HCT116 (cell line): ENCODE measurements around the gene FAM227A. TPM values are rescaled to one million over a fixed set of nuclear protein-coding genes. Genes with fewer than 3 reads are reported as not detected.

Experiments
- ATAC-seq: fragments of 200-7000 bp; cut with Tn5 transposase; 2 replicates; pipeline ENCODE4 v1.9.1; 2020; ENCODE audit warnings: mild to moderate bottlenecking, moderate library complexity
- BruUV-seq: library from RNA; stranded (reverse); fragments of 400-500 nt; replicated peaks from 2 replicates; lab custom pipeline; 2021; lab: Mats Ljungman, UMichigan
- CTCF ChIA-PET: fragments of 300-600 bp; sonication (Branson Sonifier 250); formaldehyde crosslinking; loops from one replicate; lab custom pipeline; 2021; ENCODE audit warnings: antibody characterized with exemption; lab: Charles Lee
- POLR2A ChIA-PET: fragments of 300-600, 350-600 bp; sonication (Branson Sonifier 250); formaldehyde crosslinking; loops from one replicate; lab custom pipeline; 2021; ENCODE audit warnings: antibody characterized with exemption; lab: Charles Lee
- RAD21 ChIA-PET, 2 experiments: fragments of 300-600 bp; sonication (Branson Sonifier 250); formaldehyde crosslinking; loops; one replicate each; lab custom pipeline; 2023; ENCODE audit warnings: low total read pairs in 2 of 2; ENCODE audit not compliant: uncharacterized antibody in 2 of 2, unreplicated experiment in 2 of 2, low non-redundant PET in 1 of 2; lab: Charles Lee
- DNase-seq: peaks from one replicate; pipeline ENCODE4 v3.0.0-alpha.2; 2010; ENCODE audit warnings: low read depth, low spot score
- H2AFZ ChIP-seq: fragments of 200-600 bp; shearing (Covaris generic), sonication (generic); 2 replicates; pipeline ENCODE4 v1.6.1; 2017; ENCODE audit warnings: low read depth, mixed run types, mixed read lengths, antibody characterized with exemption, low read length; ENCODE audit not compliant: poor library complexity, severe bottlenecking
- H3K27ac ChIP-seq: 2 replicates; pipeline ENCODE4 v1.5.1; 2012; ENCODE audit warnings: low read depth, low read length
- H3K27me3 ChIP-seq: fragments of 200-600 bp; sonication (generic); 2 replicates; pipeline ENCODE4 v1.6.1; 2016; ENCODE audit warnings: mixed run types, low read length, mixed read lengths; ENCODE audit not compliant: insufficient read depth
- H3K36me3 ChIP-seq, 2 experiments: fragments of 200-500 bp in 1 of 2; fragments of 200-600 bp in 1 of 2; sonication (Bioruptor generic) in 1 of 2; sonication (generic) in 1 of 2; 2 replicates each; pipeline versions ENCODE4 v1.5.1 to v1.6.1; 2014 to 2016; ENCODE audit warnings: low read length in 2 of 2, inconsistent platforms in 1 of 2, mixed read lengths in 1 of 2, mixed run types in 1 of 2; ENCODE audit not compliant: insufficient read depth in 2 of 2, control insufficient read depth in 1 of 2
- H3K4me1 ChIP-seq, 2 experiments: fragments of 200-600 bp in 1 of 2; sonication (generic) in 1 of 2; 2 replicates each; pipeline versions ENCODE4 v1.5.1 to v1.6.1; 2012 to 2017; ENCODE audit warnings: low read length in 2 of 2, inconsistent platforms in 1 of 2, mild to moderate bottlenecking in 1 of 2, mixed read lengths in 1 of 2, mixed run types in 1 of 2, moderate library complexity in 1 of 2; ENCODE audit not compliant: insufficient read depth in 2 of 2, control insufficient read depth in 1 of 2
- H3K4me2 ChIP-seq: fragments of 200-600 bp; sonication (generic); 2 replicates; pipeline ENCODE4 v1.6.1; 2017; ENCODE audit warnings: mixed run types, low read length, mixed read lengths
- H3K4me3 ChIP-seq, 2 experiments: fragments of 200-600 bp in 1 of 2; sonication (generic) in 1 of 2; replicated peaks in 1 of 2; 2 replicates each; pipeline ENCODE4 v1.5.1; 2011 to 2016; ENCODE audit warnings: low read length in 2 of 2, control low read depth in 1 of 2, low read depth in 1 of 2, mild to moderate bottlenecking in 1 of 2, mixed read lengths in 1 of 2, mixed run types in 1 of 2
- H3K79me2 ChIP-seq: fragments of 200-600 bp; sonication (generic); 2 replicates; pipeline ENCODE4 v1.6.1; 2017; ENCODE audit warnings: mild to moderate bottlenecking, mixed run types, low read length, moderate library complexity, mixed read lengths; ENCODE audit not compliant: insufficient read depth
- H3K9ac ChIP-seq: fragments of 200-600 bp; sonication (generic); 2 replicates; pipeline ENCODE4 v1.6.1; 2016; ENCODE audit warnings: low read length, mixed read lengths
- H3K9me2 ChIP-seq: fragments of 200-600 bp; sonication (generic), shearing (Covaris generic); 2 replicates; pipeline ENCODE4 v1.6.1; 2017; ENCODE audit warnings: mixed run types, mild to moderate bottlenecking, moderate library complexity; ENCODE audit not compliant: insufficient read depth
- H3K9me3 ChIP-seq, 2 experiments: fragments of 200-500 bp in 1 of 2; fragments of 200-600 bp in 1 of 2; sonication (Bioruptor generic) in 1 of 2; sonication (generic) in 1 of 2; 2 replicates each; pipeline ENCODE4 v1.6.1; 2014 to 2017; ENCODE audit warnings: low read length in 2 of 2, mixed read lengths in 2 of 2, inconsistent platforms in 1 of 2, low read depth in 1 of 2, mild to moderate bottlenecking in 1 of 2, mixed run types in 1 of 2, moderate library complexity in 1 of 2; ENCODE audit not compliant: control insufficient read depth in 1 of 2, insufficient read depth in 1 of 2
- H4K20me1 ChIP-seq: fragments of 200-600 bp; sonication (generic), shearing (Covaris generic); 2 replicates; pipeline ENCODE4 v1.6.1; 2017; ENCODE audit warnings: mixed run types, mild to moderate bottlenecking, moderate library complexity; ENCODE audit not compliant: insufficient read depth
- CEBPB ChIP-seq: IDR thresholded peaks from 2 replicates; pipeline ENCODE4 v1.6.1; 2012; ENCODE audit warnings: low read depth
- CTCF ChIP-seq, 3 experiments: fragments of 200-600 bp in 1 of 3; sonication (generic) in 1 of 3; IDR thresholded peaks in 2 of 3; conservative IDR thresholded peaks in 1 of 3; 2 replicates each; pipeline ENCODE4 v1.5.1; 2012 to 2017; ENCODE audit warnings: low read depth in 2 of 3, low read length in 2 of 3, antibody characterized with exemption in 1 of 3, borderline replicate concordance in 1 of 3, control low read depth in 1 of 3, mild to moderate bottlenecking in 1 of 3, mixed read lengths in 1 of 3, mixed run types in 1 of 3, moderate library complexity in 1 of 3; ENCODE audit not compliant: insufficient read depth in 1 of 3
- EGR1 ChIP-seq: IDR thresholded peaks from 2 replicates; pipeline ENCODE4 v1.6.1; 2012; ENCODE audit warnings: low read depth
- ELF1 ChIP-seq: IDR thresholded peaks from 2 replicates; pipeline ENCODE4 v1.6.1; 2012; ENCODE audit warnings: low read depth, borderline replicate concordance
- JUND ChIP-seq: IDR thresholded peaks from 2 replicates; pipeline ENCODE4 v1.6.1; 2012
- POLR2A ChIP-seq: IDR thresholded peaks from 2 replicates; pipeline ENCODE4 v1.7.0; 2011; ENCODE audit warnings: borderline replicate concordance; ENCODE audit not compliant: insufficient read depth, insufficient read length; ENCODE audit errors: extremely low read depth
- RAD21 ChIP-seq: IDR thresholded peaks from 2 replicates; pipeline ENCODE4 v1.6.1; 2012; ENCODE audit warnings: low read depth, mild to moderate bottlenecking
- SIN3A ChIP-seq: IDR thresholded peaks from 2 replicates; pipeline ENCODE4 v1.6.1; 2012; ENCODE audit warnings: low read depth
- SP1 ChIP-seq: IDR thresholded peaks from 2 replicates; pipeline ENCODE4 v1.6.1; 2012; ENCODE audit warnings: low read depth
- SRF ChIP-seq: IDR thresholded peaks from 2 replicates; pipeline ENCODE4 v1.6.1; 2012; ENCODE audit warnings: low read depth
- TCF7L2 ChIP-seq: IDR thresholded peaks from 2 replicates; pipeline ENCODE4 v1.7.0; 2011; ENCODE audit warnings: borderline replicate concordance, inconsistent platforms; ENCODE audit not compliant: insufficient read depth, insufficient read length; ENCODE audit errors: extremely low read depth
- ZNF274 ChIP-seq: fragments of 200-500 bp; sonication (Bioruptor generic); IDR thresholded peaks from 2 replicates; pipeline ENCODE4 v1.6.1; 2014; ENCODE audit warnings: mild to moderate bottlenecking, low read depth, low read length, inconsistent platforms
- intact Hi-C: fragments of 100-400 bp; cut with micrococcal nuclease; formaldehyde crosslinking; loops from 2 replicates; pipeline ENCODE4 v1.10.0; 2022
- total RNA-seq: library from RNA; stranded (reverse); gene quantifications from one replicate; pipeline ENCODE4 v1.2.1, GENCODE V29; 2021; ENCODE audit not compliant: unreplicated experiment
- TF ChIP-seq, protein P1 (sequence below): IDR thresholded peaks from 2 replicates; pipeline ENCODE4 v1.6.1; 2012
- TF ChIP-seq, protein P2 (sequence below): IDR thresholded peaks from 2 replicates; pipeline ENCODE4 v1.6.1; 2012; ENCODE audit warnings: low read depth
- TF ChIP-seq, protein P3 (sequence below): IDR thresholded peaks from 2 replicates; pipeline ENCODE4 v1.6.1; 2012

FAM227A gene
- total RNA-seq, 1 experiment from 2014 or later: 3.9 TPM

GRCh38 chr22:38610234-38610633 lies 46.0 kb downstream of the FAM227A start:
- intact Hi-C loops: no loop called here
- H3K4me3 ChIP-seq: no peak overlapping the region
- BruUV-seq: no TSS peak
- H3K4me1 ChIP-seq: peaks cover 15 to 30% of the 10 kb centered on the region in 2 experiments
- ATAC-seq: no peak
- TF ChIP-seq SP1 (no peak), ELF1 (no peak), JUND (no peak), RAD21 (no peak), CTCF (IDR thresholded peaks at IDR 0.05 in 2 of 3, conservative IDR thresholded peaks at IDR 0.05 in 1 of 3; ENCODE audit: borderline replicate concordance in 1 of 3, insufficient read depth in 1 of 3, low read depth in 2 of 3, low read length in 2 of 3) (no peak), TCF7L2 (no peak), CEBPB (no peak), EGR1 (no peak), POLR2A (no peak), ZNF274 (no peak), SRF (no peak), SIN3A (no peak)
- TF ChIP-seq, protein P1, sequence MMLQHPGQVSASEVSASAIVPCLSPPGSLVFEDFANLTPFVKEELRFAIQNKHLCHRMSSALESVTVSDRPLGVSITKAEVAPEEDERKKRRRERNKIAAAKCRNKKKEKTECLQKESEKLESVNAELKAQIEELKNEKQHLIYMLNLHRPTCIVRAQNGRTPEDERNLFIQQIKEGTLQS: no peak
- TF ChIP-seq, protein P2, sequence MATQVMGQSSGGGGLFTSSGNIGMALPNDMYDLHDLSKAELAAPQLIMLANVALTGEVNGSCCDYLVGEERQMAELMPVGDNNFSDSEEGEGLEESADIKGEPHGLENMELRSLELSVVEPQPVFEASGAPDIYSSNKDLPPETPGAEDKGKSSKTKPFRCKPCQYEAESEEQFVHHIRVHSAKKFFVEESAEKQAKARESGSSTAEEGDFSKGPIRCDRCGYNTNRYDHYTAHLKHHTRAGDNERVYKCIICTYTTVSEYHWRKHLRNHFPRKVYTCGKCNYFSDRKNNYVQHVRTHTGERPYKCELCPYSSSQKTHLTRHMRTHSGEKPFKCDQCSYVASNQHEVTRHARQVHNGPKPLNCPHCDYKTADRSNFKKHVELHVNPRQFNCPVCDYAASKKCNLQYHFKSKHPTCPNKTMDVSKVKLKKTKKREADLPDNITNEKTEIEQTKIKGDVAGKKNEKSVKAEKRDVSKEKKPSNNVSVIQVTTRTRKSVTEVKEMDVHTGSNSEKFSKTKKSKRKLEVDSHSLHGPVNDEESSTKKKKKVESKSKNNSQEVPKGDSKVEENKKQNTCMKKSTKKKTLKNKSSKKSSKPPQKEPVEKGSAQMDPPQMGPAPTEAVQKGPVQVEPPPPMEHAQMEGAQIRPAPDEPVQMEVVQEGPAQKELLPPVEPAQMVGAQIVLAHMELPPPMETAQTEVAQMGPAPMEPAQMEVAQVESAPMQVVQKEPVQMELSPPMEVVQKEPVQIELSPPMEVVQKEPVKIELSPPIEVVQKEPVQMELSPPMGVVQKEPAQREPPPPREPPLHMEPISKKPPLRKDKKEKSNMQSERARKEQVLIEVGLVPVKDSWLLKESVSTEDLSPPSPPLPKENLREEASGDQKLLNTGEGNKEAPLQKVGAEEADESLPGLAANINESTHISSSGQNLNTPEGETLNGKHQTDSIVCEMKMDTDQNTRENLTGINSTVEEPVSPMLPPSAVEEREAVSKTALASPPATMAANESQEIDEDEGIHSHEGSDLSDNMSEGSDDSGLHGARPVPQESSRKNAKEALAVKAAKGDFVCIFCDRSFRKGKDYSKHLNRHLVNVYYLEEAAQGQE: no peak
- TF ChIP-seq, protein P3, sequence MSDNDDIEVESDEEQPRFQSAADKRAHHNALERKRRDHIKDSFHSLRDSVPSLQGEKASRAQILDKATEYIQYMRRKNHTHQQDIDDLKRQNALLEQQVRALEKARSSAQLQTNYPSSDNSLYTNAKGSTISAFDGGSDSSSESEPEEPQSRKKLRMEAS: no peak
- TF ChIP-seq, all 23 proteins: peak for 0
- H3K27ac ChIP-seq: no peak overlapping the region
- H3K36me3 ChIP-seq: no peaks in the 10 kb centered on the region
- H3K4me2 ChIP-seq: no peak overlapping the region
- H3K79me2 ChIP-seq: no peaks in the 10 kb centered on the region
- H2AFZ ChIP-seq: no peak overlapping the region
- H3K9ac ChIP-seq: no peak overlapping the region
- no peaks in the 10 kb centered on the region for H3K9me2 ChIP-seq
- H3K27me3 ChIP-seq: no peaks in the 10 kb centered on the region
- ChIA-PET CTCF (no interaction called here), RAD21 (no interaction called here), POLR2A (no interaction called here)
- no peaks in the 10 kb centered on the region for H4K20me1 ChIP-seq
- H3K9me3 ChIP-seq: no peaks in the 10 kb centered on the region
- DNase-seq: no peak
